Right ventricle myocardium superior (tissue), 1 donor: ENCODE measurements around the gene SPNS1. TPM values are rescaled to one million over a fixed set of nuclear protein-coding genes. Genes with fewer than 3 reads are reported as not detected.
A peak's percentile ranks its signal among the peaks of the same experiment; 100 is the strongest.
"Not testable (repeated sequence)": the region's sequence is repeated elsewhere in the genome, so short reads cannot be mapped to it uniquely, and the experiment has no call there.

Source experiments
- ATAC-seq: fragments of 200-7000 bp; cut with Tn5 transposase; one replicate; pipeline ENCODE4 v1.9.1; 2020; ENCODE audit warnings: mild to moderate bottlenecking; ENCODE audit not compliant: poor library complexity
- DNase-seq: peaks from one replicate; pipeline ENCODE4 v3.0.0-alpha.2; 2020
- intact Hi-C: fragments of 100-400 bp; cut with DNase I; formaldehyde crosslinking; loops from one replicate; pipeline ENCODE4 v1.11.2; 2022
- long read RNA-seq: library from polyadenylated mRNA; unstranded; transcript quantifications from one replicate; pipeline ENCODE4 v2.0.0, GENCODE V29; 2021
- total RNA-seq: library from RNA; stranded (reverse); fragmentation: NEBNext Ultra II Directional; extraction: Animal tissue kit (Norgen Biotek cat#: 25700); gene quantifications from one replicate; pipeline ENCODE4 v1.2.1, GENCODE V29; 2021
- donor health status: DM: no; HTN: yes; CAD: no; lungs with severe emphysema.

The SPNS1 gene
- total RNA-seq = 15.3 TPM
- long read RNA-seq, transcript SPNS1-201 (12 exons, 2,208 nt) = major isoform, 78 of 108 reads
- long read RNA-seq, partial matches to known transcripts = 5 of 108 reads
- long read RNA-seq, other reads (novel, unspliced or antisense) = 15 of 108 reads

- peak; percentile 99 for ATAC-seq
- intact Hi-C loops = no loop called here
- DNase-seq = peak; percentile 99
These were observed at the start of gene SPNS1 for GRCh38 chr16:28974437-28975157. TSS of gene SPNS1 (plus strand) at chr16:28974778. CDS start at chr16:28975152, 374 bp downstream.

- intact Hi-C loops = no loop called here
- DNase-seq (peak; percentile 89), ATAC-seq (peak; percentile 75)
These were observed 49.0 kb upstream of the SPNS1 start for GRCh38 chr16:28925386-28926228.

- DNase-seq, intact Hi-C loops, ATAC-seq: not testable (repeated sequence)
These were observed 48.3 kb upstream of the SPNS1 start for GRCh38 chr16:28926284-28926683.

GRCh38 chr16:28927815-28928214 is 46.8 kb upstream of the SPNS1 start:
- ATAC-seq (no peak), DNase-seq (no peak)
- intact Hi-C loops = no loop called here

GRCh38 chr16:28930203-28930602 is 44.4 kb upstream of the SPNS1 start:
- no peak for ATAC-seq
- intact Hi-C loops = no loop called here
- DNase-seq = no peak

- ATAC-seq = no peak
- intact Hi-C loops = no loop called here
- DNase-seq = no peak
These were observed 43.9 kb upstream of the SPNS1 start for GRCh38 chr16:28930652-28931051.

GRCh38 chr16:28931801-28932225 is 42.8 kb upstream of the SPNS1 start, which contains the start of gene CD19:
TSS of gene CD19 (plus strand) at chr16:28931971. CDS start at chr16:28932001, 30 bp downstream.
- intact Hi-C loops = no loop called here
- no peak for ATAC-seq

GRCh38 chr16:28932339-28933141 is 42.0 kb upstream of the SPNS1 start:
- ATAC-seq (no peak), DNase-seq (no peak)
- intact Hi-C loops = no loop called here

More at GRCh38 chr16:28931801-28932225, 42.8 kb upstream of the SPNS1 start, which contains the start of gene CD19:
- DNase-seq = no peak

- intact Hi-C loops = no loop called here
- ATAC-seq = no peak
- DNase-seq = no peak
These were observed 41.4 kb upstream of the SPNS1 start for GRCh38 chr16:28933171-28933570.

- intact Hi-C loops = no loop called here
- ATAC-seq = no peak
- DNase-seq = no peak
These were observed 39.2 kb upstream of the SPNS1 start for GRCh38 chr16:28935346-28935745.

GRCh38 chr16:28935924-28936783 is 38.4 kb upstream of the SPNS1 start:
- peak; percentile 89 for DNase-seq
- intact Hi-C loops = no loop called here
- peak; percentile 95 for ATAC-seq

GRCh38 chr16:28936784-28937155 is 37.8 kb upstream of the SPNS1 start:
- DNase-seq (no peak), ATAC-seq (no peak)
- intact Hi-C loops = no loop called here

GRCh38 chr16:28937222-28937876 is 37.2 kb upstream of the SPNS1 start:
- DNase-seq (no peak), ATAC-seq (no peak)
- intact Hi-C loops = no loop called here

- intact Hi-C loops = no loop called here
- no peak for ATAC-seq
- DNase-seq = no peak
These were observed 35.9 kb upstream of the SPNS1 start for GRCh38 chr16:28938721-28939120.

GRCh38 chr16:28939825-28940224 is 34.8 kb upstream of the SPNS1 start:
- intact Hi-C loops, DNase-seq, ATAC-seq: not testable (repeated sequence)

- intact Hi-C loops = no loop called here
- ATAC-seq (no peak), DNase-seq (no peak)
These were observed 31.3 kb upstream of the SPNS1 start for GRCh38 chr16:28943281-28943680.

GRCh38 chr16:28946681-28947080 is 27.9 kb upstream of the SPNS1 start:
- ATAC-seq (no peak), DNase-seq (no peak)
- intact Hi-C loops = no loop called here
